Sigmoid colon (tissue), 4 donors: ENCODE measurements around the gene DSCAM.

Source experiments
- CTCF ChIP-seq, 4 experiments: fragments of 450-650 bp in 3 of 4; fragments of 200-600 bp in 1 of 4; IDR thresholded peaks; one replicate each; pipeline ENCODE4 v1.5.1; 2016 to 2019; ENCODE audit warnings: antibody characterized with exemption in 4 of 4, mild to moderate bottlenecking in 3 of 4, moderate library complexity in 2 of 4
- POLR2A ChIP-seq, 2 donors: fragments of 450-650 bp; IDR thresholded peaks; one replicate each; pipeline ENCODE4 v1.6.1; 2016; ENCODE audit warnings: antibody characterized with exemption in 2 of 2, mild to moderate bottlenecking in 2 of 2, moderate library complexity in 2 of 2
- POLR2AphosphoS5 ChIP-seq, 4 donors: sonication (generic); formaldehyde crosslinking; IDR thresholded peaks; one replicate each; pipeline ENCODE4 v1.6.1; 2017; ENCODE audit warnings: antibody characterized with exemption in 4 of 4

DNA sequence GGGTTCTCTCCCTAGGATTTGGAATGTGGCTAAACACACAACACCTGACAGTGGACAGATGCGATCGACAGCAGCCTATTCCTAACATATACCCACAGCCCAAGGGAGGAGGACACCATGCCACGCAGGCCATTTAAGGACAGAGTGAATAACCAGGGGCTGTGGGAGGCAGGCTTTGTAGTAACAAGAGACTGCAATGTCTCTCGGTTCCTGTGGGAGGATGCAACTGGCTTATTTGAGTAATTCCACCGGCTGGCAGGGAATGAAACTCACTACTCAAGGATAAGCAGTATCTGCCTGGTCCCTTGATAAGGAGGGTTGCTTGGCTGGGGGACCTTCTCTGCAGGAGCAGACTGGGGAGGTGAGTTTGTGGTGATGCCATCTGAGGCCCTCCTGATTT is 870.2 kb downstream of the DSCAM start:
- TF ChIP-seq CTCF (IDR thresholded peaks at IDR 0.05) (no peak), POLR2A (IDR thresholded peaks at IDR 0.05) (no peak), POLR2AphosphoS5 (IDR thresholded peaks at IDR 0.05) (no peak)
